HT-29 (cell line): Measurements from ENCODE around the gene SH3RF2. TPM values are rescaled to one million over a fixed set of nuclear protein-coding genes. Genes with fewer than 3 reads are reported as not detected.

ENCODE experiments used
- DNase-seq: peaks from one replicate; pipeline ENCODE4 v3.0.0-alpha.2; 2015; ENCODE audit warnings: low spot score
- total RNA-seq: library from RNA; depleted of rRNA; stranded (reverse); fragments of >200 nt; shearing (Covaris generic); gene quantifications from 2 replicates; pipeline ENCODE4 v1.2.3, GENCODE V29; 2014

SH3RF2 gene
- total RNA-seq, 1 experiment from 2014 or later: 15.9 TPM

- no peak for DNase-seq
Measured at GRCh38 chr5:145921211-145921610, 15.2 kb upstream of the SH3RF2 start.

- DNase-seq: no peak
Measured at GRCh38 chr5:145922059-145922458, 14.3 kb upstream of the SH3RF2 start.

GRCh38 chr5:145923405-145923804, 13.0 kb upstream of the SH3RF2 start:
- DNase-seq: no peak

GRCh38 chr5:145924849-145925248, 11.5 kb upstream of the SH3RF2 start:
- no peak for DNase-seq

GRCh38 chr5:145925353-145925752, 11.0 kb upstream of the SH3RF2 start:
- no peak for DNase-seq

- no peak for DNase-seq
Measured at GRCh38 chr5:145925803-145926202, 10.6 kb upstream of the SH3RF2 start.

GRCh38 chr5:145931718-145932117, 4.7 kb upstream of the SH3RF2 start:
- DNase-seq: no peak

GRCh38 chr5:145934276-145934675, 2.1 kb upstream of the SH3RF2 start:
- no peak for DNase-seq

GRCh38 chr5:145937432-145938250, 1.3 kb downstream of the SH3RF2 start:
- peak; percentile 76 for DNase-seq

- DNase-seq: peak; percentile 57
Measured at GRCh38 chr5:145938776-145939539, 2.6 kb downstream of the SH3RF2 start.

- DNase-seq: peak; percentile 26
Measured at GRCh38 chr5:145939540-145940065, 3.2 kb downstream of the SH3RF2 start.

GRCh38 chr5:145941096-145941447, 4.7 kb downstream of the SH3RF2 start:
- no peak for DNase-seq

- no peak for DNase-seq
Measured at GRCh38 chr5:145941448-145942130, 5.2 kb downstream of the SH3RF2 start.

GRCh38 chr5:145942201-145942600, 5.8 kb downstream of the SH3RF2 start:
- DNase-seq: no peak

GRCh38 chr5:145942749-145943148, 6.4 kb downstream of the SH3RF2 start:
- no peak for DNase-seq

- DNase-seq: peak; percentile 70
Measured at GRCh38 chr5:145943674-145944121, 7.3 kb downstream of the SH3RF2 start.

- no peak for DNase-seq
Measured at GRCh38 chr5:145944328-145944727, 8.0 kb downstream of the SH3RF2 start.

- DNase-seq: no peak
Measured at GRCh38 chr5:145945620-145946111, 9.3 kb downstream of the SH3RF2 start.

GRCh38 chr5:145946112-145946861, 9.9 kb downstream of the SH3RF2 start:
- peak; percentile 59 for DNase-seq

GRCh38 chr5:145947581-145947980, 11.2 kb downstream of the SH3RF2 start:
- DNase-seq: no peak

- no peak for DNase-seq
Measured at GRCh38 chr5:145948047-145948446, 11.7 kb downstream of the SH3RF2 start.
